G401.6 (cell line): ENCODE measurements around the gene THY1.

Experiments used
- FAIRE-seq: peaks from 2 replicates; lab custom pipeline; 2012; peaks lifted over from hg19 to GRCh38; lab: Jason Lieb, UNC

Gene THY1

DNA sequence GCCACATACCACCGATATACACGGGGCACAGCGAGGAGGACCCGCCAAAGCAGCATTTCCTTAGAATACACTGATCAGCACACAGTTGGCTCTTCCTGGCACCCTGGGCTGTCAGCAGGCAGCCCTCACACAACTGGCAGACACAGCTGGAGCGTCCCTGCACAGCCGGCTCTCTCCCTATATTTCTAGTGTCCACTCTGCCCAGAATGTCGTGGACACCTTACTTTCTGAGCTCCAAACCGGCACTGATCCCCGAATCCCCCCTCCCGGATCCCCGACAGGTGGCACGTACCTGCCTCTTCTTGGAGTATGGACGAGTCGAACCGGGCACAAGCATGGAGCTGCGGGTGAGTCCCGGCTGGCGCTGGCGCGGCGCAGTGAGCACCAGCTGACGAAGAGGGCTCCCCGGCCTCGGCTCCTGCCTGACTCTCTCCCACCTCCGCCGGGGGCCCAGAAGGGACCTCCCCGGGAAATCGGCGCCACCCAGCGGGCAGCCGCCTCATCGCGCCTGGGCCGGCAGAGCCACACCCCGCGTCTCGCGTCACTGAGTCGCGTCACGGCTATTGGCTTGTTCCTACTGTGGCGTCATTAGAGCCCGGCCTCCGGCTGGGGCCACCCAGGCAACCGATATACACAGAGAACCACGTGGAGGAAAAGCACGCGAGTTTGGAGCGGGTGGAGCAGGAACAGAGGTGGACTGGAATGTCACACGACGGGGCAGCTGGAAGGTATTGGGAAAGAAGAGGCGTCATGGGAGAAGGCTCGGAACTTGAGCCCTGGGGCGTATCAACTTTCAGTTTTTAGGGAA lies 41.6 kb downstream of the THY1 start, which contains the start of gene USP2:
USP2 (minus strand) TSS at position 510 of the 808 bp plus-strand sequence. CDS start 8,210 bp downstream, outside the sequence.
- FAIRE-seq: peak; percentile 95

DNA sequence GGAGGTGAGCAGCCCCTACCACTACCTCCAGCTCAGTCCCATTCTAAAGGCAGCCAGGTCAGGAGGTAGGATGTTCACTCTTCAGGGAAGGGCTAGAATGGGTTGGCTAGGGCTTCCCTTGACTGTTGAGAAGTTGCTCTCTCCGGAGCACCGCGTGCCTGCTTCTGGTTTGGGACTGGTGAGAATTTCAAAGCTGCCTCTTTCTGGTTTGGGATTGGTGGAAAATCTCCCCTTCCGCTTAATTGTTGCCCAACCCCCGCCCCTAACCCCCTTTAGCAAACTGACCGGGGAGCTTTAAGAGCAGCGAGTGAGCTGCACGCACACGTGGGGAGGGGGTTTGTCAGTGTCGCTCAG lies 42.2 kb downstream of the THY1 start:
- peak; percentile 77 for FAIRE-seq

DNA sequence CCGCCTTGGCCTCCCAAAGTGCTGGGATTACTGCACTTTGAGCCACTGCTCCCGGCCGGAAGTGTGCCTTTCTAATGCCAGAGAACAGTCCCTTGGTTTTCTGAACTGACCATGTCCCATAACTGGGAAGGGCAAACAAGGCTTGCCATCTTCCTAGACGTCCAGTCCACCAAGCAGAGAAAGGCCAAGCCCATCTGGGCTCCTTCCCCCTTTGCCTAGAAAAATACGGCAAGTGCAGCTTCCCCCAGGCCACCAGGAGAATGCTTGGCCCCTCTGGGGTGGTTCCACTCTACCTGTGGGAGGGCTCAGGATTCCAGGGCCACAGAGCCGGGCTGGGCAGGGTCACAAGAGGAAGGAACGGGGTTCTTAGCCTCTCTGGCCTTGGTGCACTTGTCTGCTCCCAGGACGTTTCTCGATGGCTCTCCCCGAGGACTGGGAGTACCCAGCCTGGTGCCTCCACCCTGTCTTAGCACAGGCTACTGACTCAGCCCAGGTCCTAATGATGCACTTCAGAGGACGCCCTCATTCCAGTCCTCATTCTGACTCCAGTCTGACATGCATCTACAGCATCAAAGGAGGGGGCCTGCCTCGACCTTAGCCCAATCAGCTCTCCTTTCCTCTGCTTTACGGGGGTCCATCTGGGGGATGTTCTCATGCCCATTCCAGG lies 42.7 kb downstream of the THY1 start:
- FAIRE-seq: no peak

DNA sequence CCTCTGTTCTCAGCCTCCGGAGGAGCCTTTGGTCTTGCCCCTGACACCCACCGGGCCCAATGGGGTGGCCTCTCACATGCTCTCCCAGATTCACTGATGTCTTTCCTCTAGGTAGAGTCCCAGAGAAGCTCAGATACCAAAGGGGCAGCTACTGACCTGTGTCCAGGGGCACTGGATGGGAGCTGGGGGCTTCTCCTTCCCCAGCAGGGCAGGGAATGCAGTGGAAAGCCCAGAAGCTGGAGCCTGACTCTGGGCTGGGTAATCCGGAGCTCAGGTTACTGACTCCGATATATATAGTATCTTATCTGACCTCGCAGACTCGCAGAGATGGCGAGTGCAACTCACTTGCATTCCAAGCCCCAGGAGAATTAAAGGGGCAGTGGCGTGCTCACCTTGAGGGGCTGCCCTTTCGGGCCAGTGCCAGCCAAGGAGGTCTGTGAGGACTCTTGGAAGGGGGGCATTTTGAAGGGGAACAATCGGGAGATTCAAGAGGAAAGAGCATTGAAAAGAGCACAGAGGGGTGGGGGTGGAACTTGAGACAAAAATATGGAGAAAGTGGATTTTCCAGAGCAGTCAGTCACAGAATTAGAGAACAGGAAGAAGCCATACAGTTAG lies 44.0 kb downstream of the THY1 start:
- FAIRE-seq: no peak

DNA sequence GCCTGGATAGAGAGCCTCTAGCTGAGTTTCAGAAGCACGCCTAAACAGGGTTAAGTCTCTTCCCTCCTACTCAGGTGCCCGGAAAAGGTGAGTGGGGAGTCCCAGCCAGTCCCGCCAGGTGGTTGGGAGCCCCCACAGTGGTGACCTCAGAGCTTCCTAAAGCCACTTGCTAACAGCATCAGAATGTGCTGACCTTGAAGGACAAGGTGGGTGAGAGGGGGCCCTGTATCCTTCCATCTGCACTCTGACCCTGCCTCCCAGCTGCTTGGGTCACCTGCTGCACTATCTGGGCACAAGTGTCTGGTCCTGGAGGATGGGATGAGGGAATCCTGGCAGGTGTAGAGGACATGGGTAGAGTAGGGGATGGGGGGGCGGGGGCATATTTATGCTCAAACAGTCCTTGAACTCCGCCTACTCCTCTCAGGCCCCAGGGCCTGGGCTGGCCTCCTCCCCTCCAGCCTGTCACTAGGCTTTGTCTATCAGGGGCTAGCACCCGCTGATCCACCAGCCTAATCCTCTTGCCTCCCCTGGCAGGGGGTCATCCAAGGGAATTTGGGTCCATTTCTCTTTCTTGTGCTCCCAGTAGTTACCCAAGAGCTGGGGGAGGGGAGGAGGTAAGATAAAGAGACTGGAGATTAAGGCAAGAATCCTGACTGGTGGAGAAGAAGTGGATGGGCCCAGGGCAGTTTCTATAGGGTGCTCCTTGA lies 44.9 kb downstream of the THY1 start:
- FAIRE-seq: no peak

DNA sequence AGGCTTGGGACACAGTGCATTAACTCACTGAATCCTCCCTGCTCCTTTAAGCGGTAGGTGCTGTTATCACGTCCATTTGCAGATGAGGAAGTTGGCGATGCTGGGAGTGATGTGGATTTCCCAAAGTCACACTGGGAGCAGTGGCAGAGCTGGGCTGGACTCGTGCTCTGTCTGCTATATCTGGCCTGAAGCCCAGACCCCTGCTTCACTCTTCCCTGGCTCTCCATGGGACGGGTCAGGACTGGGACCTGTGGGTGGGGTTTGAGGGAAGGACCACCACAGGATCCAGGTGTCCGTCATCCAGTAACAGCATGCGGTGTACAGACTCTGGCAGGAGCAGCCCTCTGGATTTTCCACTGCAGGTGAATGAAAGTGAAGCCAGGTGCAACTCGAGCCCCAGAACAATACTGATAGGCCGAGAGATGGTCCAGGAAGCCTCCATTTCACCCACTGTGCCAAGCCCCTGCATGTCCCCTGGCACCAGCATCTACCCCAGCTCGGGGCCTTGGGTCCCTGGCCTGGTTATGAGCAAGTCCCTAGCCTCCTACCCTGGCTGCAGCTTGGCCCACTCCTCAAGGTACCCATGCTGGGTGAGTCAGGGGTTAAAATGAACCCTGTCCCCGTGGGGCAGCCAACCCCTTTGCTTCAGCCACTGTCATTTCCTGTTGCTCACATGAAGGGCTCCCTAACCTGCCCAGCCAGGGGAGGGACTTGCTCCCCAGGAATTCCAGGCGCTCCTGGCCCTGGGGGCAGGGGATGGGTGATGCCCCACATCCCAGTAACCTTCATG lies 45.7 kb downstream of the THY1 start:
- no peak for FAIRE-seq

DNA sequence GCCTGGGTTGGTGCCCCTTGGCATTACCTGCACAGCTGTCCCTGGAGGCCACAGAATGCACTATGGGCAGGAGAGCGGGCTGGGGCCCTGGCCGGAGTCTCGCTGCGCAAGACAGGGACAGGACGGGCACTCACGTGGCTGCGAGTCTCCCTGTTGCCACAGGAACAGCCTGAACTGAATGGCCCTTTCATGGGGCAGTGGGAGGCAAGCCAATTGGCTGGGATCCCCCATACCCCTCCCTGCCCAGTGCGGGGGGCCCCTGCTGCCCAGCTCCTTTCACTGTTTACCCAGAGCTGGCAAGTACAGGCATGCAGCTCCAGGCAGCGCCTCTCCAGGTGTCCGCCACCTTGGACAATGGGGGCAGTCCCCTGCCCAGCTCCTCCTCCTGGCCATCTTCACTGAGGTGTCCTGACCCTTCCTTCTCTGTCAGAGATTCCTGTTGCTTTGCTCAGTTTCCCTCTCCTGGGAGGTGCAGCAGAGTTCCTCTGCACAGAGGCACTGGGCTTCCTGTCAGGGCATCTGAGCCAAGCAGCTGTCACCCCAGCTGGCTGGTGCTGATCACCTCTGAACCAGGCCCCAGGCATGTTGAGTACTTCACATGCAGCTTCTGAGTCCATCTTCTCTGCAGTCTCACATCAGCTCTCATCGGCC lies 46.6 kb downstream of the THY1 start:
- FAIRE-seq: no peak

DNA sequence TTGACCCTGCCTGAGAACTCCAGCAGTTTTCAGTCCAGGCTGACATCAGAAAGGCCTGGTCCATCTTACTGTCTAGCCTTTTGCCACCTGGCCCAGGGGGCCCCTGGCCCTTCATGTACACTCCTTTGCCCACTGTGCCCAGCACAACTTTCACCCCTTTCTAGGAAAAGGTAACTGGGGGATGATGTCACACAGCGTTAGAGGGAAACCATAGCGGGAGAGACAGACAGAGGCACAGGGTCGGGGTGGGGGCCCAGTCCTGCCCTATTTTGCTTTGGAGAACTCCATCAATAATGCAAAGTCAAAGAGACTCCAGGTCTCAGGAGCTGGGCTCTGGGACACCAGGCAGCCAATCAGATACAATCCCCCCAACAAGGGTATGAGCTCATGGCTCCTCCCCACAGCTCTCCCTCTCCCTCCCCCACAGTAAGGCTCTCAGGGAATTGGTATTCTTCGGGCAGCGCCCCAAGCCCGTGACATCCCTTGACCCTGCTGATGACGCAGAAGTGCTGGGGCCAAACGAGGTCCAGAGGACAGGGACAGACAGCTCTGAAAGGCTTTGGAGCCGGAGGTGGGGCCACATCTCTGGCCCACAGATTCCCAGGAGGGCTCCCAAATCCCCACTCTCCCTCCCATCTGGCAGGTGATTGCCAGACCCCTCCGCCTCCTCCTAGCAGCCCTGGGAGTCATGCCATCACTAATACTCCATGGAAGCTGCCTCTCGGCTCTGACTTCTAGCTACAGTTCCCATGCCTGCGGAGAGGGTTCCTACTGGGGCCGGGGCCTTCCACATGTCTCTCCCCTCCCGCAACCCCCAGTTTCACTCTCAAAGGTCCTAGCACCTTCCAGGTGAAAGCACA lies 47.4 kb downstream of the THY1 start:
- FAIRE-seq: no peak

DNA sequence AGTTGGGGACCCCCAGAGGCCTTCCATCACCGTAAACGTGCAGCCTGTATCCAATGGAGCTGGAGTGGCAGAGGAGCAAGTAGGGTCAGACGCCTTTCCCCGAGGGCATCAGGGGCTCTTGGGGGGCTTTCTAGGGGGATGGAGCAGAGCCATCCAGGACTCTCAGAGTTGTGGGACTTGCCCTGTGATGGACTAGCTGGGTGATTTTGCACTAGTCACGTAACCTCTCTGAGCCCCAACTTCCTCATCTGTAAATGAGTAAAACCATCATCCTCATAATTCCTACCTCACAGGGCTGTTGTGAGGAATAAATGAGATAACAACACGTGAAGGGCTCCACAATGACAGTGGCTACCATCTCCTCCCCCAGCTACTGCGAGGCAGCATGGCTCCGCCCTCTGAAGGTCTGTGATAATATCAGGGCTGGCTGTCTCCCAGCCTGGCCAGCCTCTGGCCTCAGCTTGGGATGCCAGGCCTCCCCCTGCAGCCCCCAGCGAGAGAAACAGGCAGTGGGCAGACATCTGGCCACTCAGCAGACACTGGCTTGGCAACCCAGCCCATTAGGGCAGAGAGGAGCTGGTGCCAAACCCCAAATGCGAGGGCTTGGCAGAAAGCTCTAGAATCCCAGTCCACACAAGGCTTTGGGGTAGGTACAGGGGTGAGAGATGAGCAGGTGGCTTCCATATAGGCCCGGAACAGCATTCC lies 48.2 kb downstream of the THY1 start:
- no peak for FAIRE-seq

DNA sequence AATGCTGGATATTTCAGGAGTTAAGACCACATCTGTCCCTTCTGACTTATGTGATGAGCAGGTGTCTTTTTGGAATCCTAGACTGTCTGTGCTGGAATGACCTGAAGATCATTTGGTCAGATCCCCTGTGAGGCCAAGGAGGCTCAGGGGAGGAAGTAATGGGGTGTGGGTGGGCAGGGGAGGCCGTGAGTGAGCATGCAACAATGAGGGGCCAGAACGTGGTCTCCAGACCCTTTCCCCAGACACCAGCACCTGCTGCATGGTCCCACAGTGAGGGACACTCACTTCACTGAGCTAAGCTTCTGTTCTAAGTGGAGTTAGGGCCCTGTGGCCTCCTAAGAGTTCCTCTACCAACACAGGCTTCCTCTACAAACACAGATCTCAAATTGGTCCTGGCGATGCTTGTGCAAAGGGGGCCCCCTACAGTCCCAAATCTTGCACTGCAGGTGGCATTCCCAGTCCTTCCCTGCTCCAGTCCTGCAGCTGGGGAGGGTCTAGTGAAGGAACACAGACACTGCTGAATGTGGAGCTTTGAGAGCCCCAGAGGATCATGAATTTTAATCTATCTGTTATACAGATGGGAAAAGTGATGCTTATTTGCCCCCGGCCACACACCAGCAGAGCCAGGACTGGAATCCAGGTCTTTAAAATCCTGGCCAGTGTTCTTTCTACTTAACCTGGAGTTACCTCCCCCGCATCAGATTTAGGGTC lies 48.9 kb downstream of the THY1 start:
- peak; percentile 95 for FAIRE-seq

DNA sequence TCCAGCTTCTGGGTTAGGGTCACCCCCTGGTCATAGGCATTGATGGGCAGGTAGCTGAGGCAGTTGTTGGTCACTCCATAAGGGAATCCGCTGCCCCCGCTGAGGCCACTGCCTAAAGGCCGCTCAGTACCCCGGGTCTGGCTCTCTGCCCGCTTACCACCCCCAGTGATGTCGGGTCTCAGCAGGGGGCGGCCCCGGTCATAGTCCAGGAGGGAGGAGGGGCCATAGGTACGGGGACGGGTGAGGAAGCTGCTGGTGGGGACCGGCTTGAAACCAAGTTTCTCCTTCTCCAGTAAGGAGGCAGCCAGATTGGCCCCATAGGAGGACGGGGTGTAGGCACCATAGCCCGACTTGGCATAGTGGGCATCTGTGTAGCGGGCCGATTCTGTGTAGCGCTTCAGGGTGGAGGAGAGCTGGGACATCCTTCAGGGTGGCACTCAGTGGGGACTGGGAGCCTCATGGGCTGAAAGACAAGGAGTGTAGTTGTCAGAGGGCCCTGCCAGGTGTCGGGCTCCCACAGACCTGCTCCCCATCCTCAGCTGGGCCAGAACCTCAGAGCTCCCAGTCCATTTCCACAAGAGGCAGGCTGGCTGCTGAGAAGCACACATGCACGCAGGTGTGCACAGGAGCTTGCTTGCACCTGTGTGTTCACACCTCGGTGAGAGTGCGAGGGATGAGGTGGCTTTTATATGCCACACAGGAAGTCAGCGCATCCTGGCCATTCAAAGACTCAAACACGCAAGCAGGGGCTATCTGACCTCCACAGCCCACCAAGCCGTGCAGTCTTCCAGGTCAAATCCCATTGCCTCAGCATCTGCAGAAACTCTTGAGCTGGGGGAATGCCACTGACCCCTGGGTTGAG lies 49.7 kb downstream of the THY1 start:
- no peak for FAIRE-seq

DNA sequence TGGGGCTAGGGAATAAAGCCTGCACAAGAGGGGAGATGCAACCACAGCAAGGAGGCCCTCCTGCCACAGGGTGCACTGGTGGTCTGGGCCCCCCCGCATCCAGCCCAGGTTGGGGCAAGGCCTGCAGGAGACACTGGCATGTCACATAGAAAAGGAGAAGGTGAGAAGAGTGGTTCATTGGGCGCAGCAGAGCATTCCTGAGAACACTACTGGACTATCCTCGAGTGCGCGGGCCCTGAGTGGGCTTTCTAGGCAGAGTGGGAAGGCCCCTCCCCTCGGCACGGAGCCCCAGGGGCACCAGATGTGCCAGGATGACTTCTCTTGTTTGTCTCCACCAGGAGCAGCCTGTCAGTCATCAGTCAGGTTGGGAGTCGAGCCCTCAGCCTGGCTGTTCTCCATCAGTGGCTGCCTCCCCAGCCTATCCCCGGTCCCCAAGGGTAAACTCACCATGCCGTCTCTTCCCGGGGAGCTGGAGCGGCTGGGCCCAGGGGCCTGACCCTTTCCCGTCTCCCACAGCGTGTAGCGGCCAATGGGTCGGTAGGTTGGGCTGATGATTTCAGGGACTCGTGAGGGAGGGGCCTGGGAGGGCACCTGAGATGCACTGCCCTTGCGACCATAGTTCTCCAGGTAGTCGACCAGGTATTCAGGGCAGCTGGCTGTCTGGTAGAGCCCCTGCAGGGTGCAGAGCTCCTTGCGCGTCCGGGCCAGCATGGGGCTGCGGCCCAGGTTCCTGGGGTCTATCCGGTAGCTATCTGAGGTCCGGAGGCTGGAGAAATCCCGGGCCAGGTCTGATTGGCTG lies 50.5 kb downstream of the THY1 start:
- no peak for FAIRE-seq

DNA sequence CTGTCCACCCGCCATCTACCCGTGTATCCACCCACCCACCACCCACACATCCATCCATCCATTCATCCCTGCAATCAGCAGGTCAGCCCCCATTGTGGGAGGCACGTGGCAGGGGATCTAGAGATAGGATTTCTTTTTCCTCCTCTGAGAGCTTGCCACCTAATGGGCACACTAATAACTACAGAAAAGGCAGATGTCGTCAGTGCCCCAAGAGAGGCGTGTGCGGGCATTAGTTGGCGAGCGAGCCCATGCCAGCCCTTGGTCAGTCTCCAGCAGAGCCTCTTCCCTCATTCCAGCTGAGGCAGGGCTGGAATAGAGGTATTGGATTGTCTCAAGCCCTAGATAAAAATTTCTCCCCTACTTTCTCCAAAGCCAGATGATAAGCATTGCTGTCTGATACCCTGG lies 51.2 kb downstream of the THY1 start:
- FAIRE-seq: no peak

DNA sequence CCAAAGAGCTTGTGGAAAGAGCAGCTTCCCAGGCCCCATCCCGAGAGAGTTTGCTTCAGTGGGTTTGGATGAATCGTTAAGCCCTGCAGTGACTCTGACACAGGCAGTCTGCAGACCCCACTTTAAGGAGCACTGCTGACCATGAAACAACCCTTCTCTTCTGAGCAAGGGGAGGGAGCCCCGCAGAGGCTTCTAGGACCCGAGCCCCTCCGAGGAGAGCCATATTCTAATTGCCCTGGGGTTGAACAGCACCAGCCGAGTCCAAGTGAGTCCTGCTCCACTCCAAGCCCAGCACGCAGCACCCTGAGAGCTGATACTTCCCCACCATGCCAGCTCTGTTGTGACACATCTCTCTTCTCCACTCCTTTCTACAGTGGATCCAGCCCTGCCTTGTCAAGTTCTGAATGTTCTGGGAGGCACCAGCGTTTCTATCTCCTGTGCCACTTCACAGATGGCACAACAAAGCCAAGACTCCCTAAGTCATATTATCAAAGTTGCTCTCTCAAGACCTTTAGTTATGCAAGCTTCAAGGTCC lies 51.8 kb downstream of the THY1 start:
- FAIRE-seq: no peak

DNA sequence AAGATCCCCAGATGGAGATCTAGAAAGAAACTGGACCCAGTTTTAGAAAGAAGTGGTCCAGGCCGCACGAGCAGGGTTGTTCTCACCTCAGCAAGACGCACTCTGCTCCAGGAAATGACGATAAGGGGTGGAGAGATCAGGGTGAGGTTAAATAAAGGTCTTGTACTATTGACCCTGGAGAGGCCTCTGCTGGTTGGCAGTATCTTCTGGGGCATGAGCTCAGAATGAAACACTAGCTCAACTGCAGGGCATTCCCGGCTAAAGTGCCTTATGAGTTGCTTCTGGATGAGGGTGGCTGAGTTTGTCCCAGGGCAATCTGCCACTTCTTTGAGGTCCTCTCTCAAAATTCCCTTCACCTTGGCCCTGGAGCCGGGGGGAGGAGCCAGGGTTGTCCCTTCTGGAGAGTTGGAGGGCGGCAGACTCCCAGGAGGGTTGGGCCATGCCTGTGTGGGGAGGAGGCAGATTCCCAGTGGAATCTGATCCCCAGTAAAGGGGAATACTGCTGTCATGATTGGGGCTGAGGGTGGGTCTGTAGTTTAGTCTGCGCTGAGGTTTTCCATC lies 52.4 kb downstream of the THY1 start:
- no peak for FAIRE-seq

DNA sequence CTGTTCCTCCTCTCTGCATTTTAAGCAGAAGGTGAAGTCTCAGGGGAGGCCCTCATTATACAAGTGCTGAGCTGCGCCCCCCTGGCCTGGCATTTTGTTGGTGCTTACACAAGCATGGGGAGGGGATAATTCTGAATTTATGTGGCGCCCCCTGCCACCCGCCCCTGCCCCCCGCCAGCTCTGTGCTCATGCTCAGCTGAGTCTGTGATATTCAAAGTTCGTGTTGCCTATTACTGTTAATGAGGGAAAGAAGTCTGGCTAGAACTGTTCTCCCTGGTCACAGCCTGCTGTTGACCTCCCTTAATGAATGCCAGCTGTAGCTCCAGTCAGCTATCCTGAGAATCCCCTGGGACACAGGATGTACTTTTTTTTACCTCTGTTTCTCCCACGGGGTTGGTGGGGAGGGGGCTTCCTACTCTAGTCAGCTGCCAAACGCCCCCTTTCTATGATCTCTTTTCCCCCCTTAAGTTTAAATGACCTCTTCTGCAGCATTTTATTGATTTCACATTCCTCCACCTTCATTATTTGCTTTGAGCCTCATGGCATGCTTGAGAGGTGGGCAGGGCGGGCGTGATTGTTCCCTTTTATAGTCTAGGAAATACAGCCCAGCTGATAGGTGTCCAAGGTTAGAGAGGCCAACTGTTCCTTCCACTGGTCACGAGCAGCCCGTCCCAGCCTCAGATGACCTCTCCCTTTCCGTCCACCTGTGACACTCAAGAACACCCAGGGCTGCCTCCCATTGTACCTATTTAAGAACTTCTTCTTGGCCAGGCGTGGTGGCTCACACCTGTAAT lies 53.6 kb downstream of the THY1 start:
- FAIRE-seq: no peak
